ENCODE measurements around the gene GNAS. TPM values are rescaled to one million over a fixed set of nuclear protein-coding genes. Genes with fewer than 3 reads are reported as not detected.

The GNAS gene
- total RNA-seq, 1 donor from 2014 or later, result 1,218 TPM

GRCh38 chr20:58855506-58856389 is 3.2 kb downstream of the GNAS start:
- Mint-ChIP-seq H3K27ac (no peak overlapping the region), H3K4me1 (peaks cover 28% of the 10 kb centered on the region), H3K4me3 (peak overlapping the region; percentile 63), H3K36me3 (no peaks in the 10 kb centered on the region), H3K9me3 (no peaks in the 10 kb centered on the region), H3K27me3 (ENCODE audit: low read depth) (peaks cover 82% of the 10 kb centered on the region)
- DNase-seq (ENCODE audit: low spot score in 2 of 2, unreplicated experiment in 2 of 2), result no peak
- TF ChIP-seq CTCF (IDR thresholded peaks at IDR 0.05; ENCODE audit: unreplicated experiment), result no peak

GRCh38 chr20:58863044-58863790 is 10.7 kb downstream of the GNAS start:
- Mint-ChIP-seq H3K27ac (no peak overlapping the region), H3K27me3 (ENCODE audit: low read depth) (peaks cover 22% of the 10 kb centered on the region), H3K9me3 (no peaks in the 10 kb centered on the region), H3K4me3 (no peak overlapping the region), H3K4me1 (no peaks in the 10 kb centered on the region), H3K36me3 (no peaks in the 10 kb centered on the region)
- no peak for DNase-seq (ENCODE audit: low spot score in 2 of 2, unreplicated experiment in 2 of 2)
- no peak for TF ChIP-seq CTCF (IDR thresholded peaks at IDR 0.05; ENCODE audit: unreplicated experiment)

- Mint-ChIP-seq H3K27me3 (ENCODE audit: low read depth) (peaks cover 14% of the 10 kb centered on the region), H3K36me3 (no peaks in the 10 kb centered on the region), H3K9me3 (no peaks in the 10 kb centered on the region), H3K27ac (no peak overlapping the region), H3K4me1 (peaks cover 4% of the 10 kb centered on the region), H3K4me3 (no peak overlapping the region)
- TF ChIP-seq CTCF (IDR thresholded peaks at IDR 0.05; ENCODE audit: unreplicated experiment), result no peak
- DNase-seq (ENCODE audit: low spot score in 2 of 2, unreplicated experiment in 2 of 2), result no peak
Measured at GRCh38 chr20:58864346-58864745, 11.8 kb downstream of the GNAS start.

GRCh38 chr20:58865843-58866242 is 13.3 kb downstream of the GNAS start:
- no peaks in the 10 kb centered on the region for H3K36me3 Mint-ChIP-seq
- no peak for TF ChIP-seq CTCF (IDR thresholded peaks at IDR 0.05; ENCODE audit: unreplicated experiment)
- H3K4me3 Mint-ChIP-seq, result no peak overlapping the region
- peaks cover 10% of the 10 kb centered on the region for H3K4me1 Mint-ChIP-seq
- DNase-seq (ENCODE audit: low spot score in 2 of 2, unreplicated experiment in 2 of 2), result no peak
- no peak overlapping the region for H3K27ac Mint-ChIP-seq
- H3K9me3 Mint-ChIP-seq, result no peaks in the 10 kb centered on the region
- peaks cover 10% of the 10 kb centered on the region for H3K27me3 Mint-ChIP-seq (ENCODE audit: low read depth)

- no peaks in the 10 kb centered on the region for H3K9me3 Mint-ChIP-seq
- no peak for TF ChIP-seq CTCF (IDR thresholded peaks at IDR 0.05; ENCODE audit: unreplicated experiment)
- no peak overlapping the region for H3K4me3 Mint-ChIP-seq
- no peak for DNase-seq (ENCODE audit: low spot score in 2 of 2, unreplicated experiment in 2 of 2)
- no peak overlapping the region for H3K27ac Mint-ChIP-seq
- H3K4me1 Mint-ChIP-seq, result peaks cover 12% of the 10 kb centered on the region
- no peaks in the 10 kb centered on the region for H3K36me3 Mint-ChIP-seq
- peaks cover 4% of the 10 kb centered on the region for H3K27me3 Mint-ChIP-seq (ENCODE audit: low read depth)
Measured at GRCh38 chr20:58867211-58867610, 14.7 kb downstream of the GNAS start.
